KMS-11 (cell line): ENCODE results near the gene PTPRN2.

Experiments used
- H2AFZ ChIP-seq: fragments of 200-600 bp; sonication (generic); 2 replicates; pipeline ENCODE4 v1.6.1; 2016; ENCODE audit warnings: antibody characterized with exemption, mixed run types, low read depth
- H3K27ac ChIP-seq: fragments of 200-600 bp; sonication (generic); 2 replicates; pipeline ENCODE4 v1.6.1; 2016; ENCODE audit warnings: mild to moderate bottlenecking, mixed run types
- H3K27me3 ChIP-seq: fragments of 200-600 bp; sonication (generic); 2 replicates; pipeline ENCODE4 v1.6.1; 2017; ENCODE audit warnings: mild to moderate bottlenecking, low read depth, mixed run types, moderate library complexity; ENCODE audit not compliant: insufficient read depth
- H3K36me3 ChIP-seq: fragments of 200-600 bp; sonication (generic); 2 replicates; pipeline ENCODE4 v1.6.1; 2017; ENCODE audit warnings: mild to moderate bottlenecking, mixed run types; ENCODE audit not compliant: insufficient read depth
- H3K4me1 ChIP-seq: fragments of 200-600 bp; sonication (generic); 2 replicates; pipeline ENCODE4 v1.6.1; 2016; ENCODE audit warnings: mild to moderate bottlenecking, low read depth, mixed run types; ENCODE audit not compliant: poor library complexity, severe bottlenecking
- H3K4me2 ChIP-seq: fragments of 200-600 bp; sonication (generic); 2 replicates; pipeline ENCODE4 v1.7.0; 2016; ENCODE audit warnings: mild to moderate bottlenecking, mixed run types
- H3K4me3 ChIP-seq: fragments of 200-600 bp; sonication (generic); IDR thresholded peaks from 2 replicates; pipeline ENCODE4 v1.6.1; 2017; ENCODE audit warnings: low read depth, low read length, mixed read lengths; ENCODE audit not compliant: insufficient read depth
- H3K79me2 ChIP-seq: fragments of 200-600 bp; sonication (generic); 2 replicates; pipeline ENCODE4 v1.6.1; 2016; ENCODE audit warnings: low read depth, mixed run types; ENCODE audit not compliant: insufficient read depth
- H3K9ac ChIP-seq: fragments of 200-600 bp; sonication (generic); 2 replicates; pipeline ENCODE4 v1.6.1; 2016; ENCODE audit warnings: mild to moderate bottlenecking, mixed run types
- H4K20me1 ChIP-seq: fragments of 200-600 bp; sonication (generic); 2 replicates; pipeline ENCODE4 v1.6.1; 2016; ENCODE audit warnings: mild to moderate bottlenecking, mixed run types; ENCODE audit not compliant: insufficient read depth
- CTCF ChIP-seq: fragments of 200-600 bp; sonication (generic); conservative IDR thresholded peaks from 2 replicates; pipeline ENCODE4 v1.6.1; 2017; ENCODE audit warnings: low read depth, mild to moderate bottlenecking, antibody characterized with exemption, low read length, moderate library complexity, mixed read lengths

Gene PTPRN2

GRCh38 chr7:158402471-158402870 lies 185.2 kb downstream of the PTPRN2 start:
- no peaks in the 10 kb centered on the region for H3K4me1 ChIP-seq
- H4K20me1 ChIP-seq: no peaks in the 10 kb centered on the region
- peaks cover 21% of the 10 kb centered on the region; the same call in 1 of the 2 replicates for H3K27me3 ChIP-seq
- H3K27ac ChIP-seq: no peak overlapping the region
- no peak overlapping the region for H3K9ac ChIP-seq
- no peaks in the 10 kb centered on the region for H3K36me3 ChIP-seq
- H3K4me3 ChIP-seq: no peak overlapping the region
- no peaks in the 10 kb centered on the region for H3K79me2 ChIP-seq
- H2AFZ ChIP-seq: no peak overlapping the region
- TF ChIP-seq CTCF: no peak
- no peak overlapping the region for H3K4me2 ChIP-seq

- no peaks in the 10 kb centered on the region for H3K4me1 ChIP-seq
- H4K20me1 ChIP-seq: no peaks in the 10 kb centered on the region
- H3K4me3 ChIP-seq: no peak overlapping the region
- no peak overlapping the region for H2AFZ ChIP-seq
- H3K27ac ChIP-seq: no peak overlapping the region
- no peak overlapping the region for H3K9ac ChIP-seq
- H3K27me3 ChIP-seq: peaks cover 21% of the 10 kb centered on the region; the same call in 1 of the 2 replicates
- no peaks in the 10 kb centered on the region for H3K79me2 ChIP-seq
- TF ChIP-seq CTCF: no peak
- no peaks in the 10 kb centered on the region for H3K36me3 ChIP-seq
- no peak overlapping the region for H3K4me2 ChIP-seq
Measured at GRCh38 chr7:158401826-158402225, 185.8 kb downstream of the PTPRN2 start.

GRCh38 chr7:158401295-158401694 lies 186.3 kb downstream of the PTPRN2 start:
- Histone ChIP-seq H3K4me2 (no peak overlapping the region), H3K36me3 (no peaks in the 10 kb centered on the region), H3K4me1 (no peaks in the 10 kb centered on the region), H4K20me1 (no peaks in the 10 kb centered on the region), H3K27me3 (peaks cover 21% of the 10 kb centered on the region; the same call in 1 of the 2 replicates), H3K79me2 (no peaks in the 10 kb centered on the region), H3K27ac (no peak overlapping the region), H3K4me3 (no peak overlapping the region), H3K9ac (no peak overlapping the region), H2AFZ (no peak overlapping the region)
- no peak for TF ChIP-seq CTCF

GRCh38 chr7:158400601-158401225 lies 186.9 kb downstream of the PTPRN2 start:
- no peaks in the 10 kb centered on the region for H3K4me1 ChIP-seq
- H3K27ac ChIP-seq: no peak overlapping the region
- H3K27me3 ChIP-seq: peaks cover 21% of the 10 kb centered on the region; the same call in 1 of the 2 replicates

More at GRCh38 chr7:158400601-158401225, 186.9 kb downstream of the PTPRN2 start:
- H3K4me3 ChIP-seq: no peak overlapping the region
- TF ChIP-seq CTCF: no peak
- no peaks in the 10 kb centered on the region for H3K36me3 ChIP-seq
- no peaks in the 10 kb centered on the region for H4K20me1 ChIP-seq
- H2AFZ ChIP-seq: no peak overlapping the region
- H3K79me2 ChIP-seq: no peaks in the 10 kb centered on the region
- no peak overlapping the region for H3K4me2 ChIP-seq
- H3K9ac ChIP-seq: no peak overlapping the region
